GM21619 (cell line): Measurements from ENCODE around the gene RAI2.
"Not testable (repeated sequence)": the region's sequence is repeated elsewhere in the genome, so short reads cannot be mapped to it uniquely, and the experiment has no call there.

Source experiments
- ATAC-seq: cut with Tn5 transposase; IDR thresholded peaks from one replicate; pipeline ENCODE4 v1.9.1; 2021; ENCODE audit not compliant: unreplicated experiment

RAI2 gene

GRCh38 chrX:17786554-17787347, 74.3 kb downstream of the RAI2 start:
- ATAC-seq: not testable (repeated sequence)

GRCh38 chrX:17779434-17779833, 81.7 kb downstream of the RAI2 start:
- no peak for ATAC-seq

- ATAC-seq: no peak
Measured at GRCh38 chrX:17778997-17779396, 82.1 kb downstream of the RAI2 start.

- ATAC-seq: no peak
Measured at GRCh38 chrX:17774053-17774452, 87.0 kb downstream of the RAI2 start.

GRCh38 chrX:17773221-17773876, 87.7 kb downstream of the RAI2 start:
- ATAC-seq: no peak

GRCh38 chrX:17769701-17770269, 91.3 kb downstream of the RAI2 start:
- ATAC-seq: no peak

- ATAC-seq: no peak
Measured at GRCh38 chrX:17768997-17769396, 92.1 kb downstream of the RAI2 start.

- ATAC-seq: no peak
Measured at GRCh38 chrX:17767734-17768133, 93.4 kb downstream of the RAI2 start.

- no peak for ATAC-seq
Measured at GRCh38 chrX:17759990-17760389, 101.1 kb downstream of the RAI2 start.

- peak; percentile 98 for ATAC-seq
Measured at GRCh38 chrX:17758382-17758781, 102.7 kb downstream of the RAI2 start.

- ATAC-seq: no peak
Measured at GRCh38 chrX:17750436-17750835, 110.7 kb downstream of the RAI2 start.
